ENCODE data around the gene SLC9A5. TPM values are rescaled to one million over a fixed set of nuclear protein-coding genes. Genes with fewer than 3 reads are reported as not detected.

The SLC9A5 gene
- polyA plus RNA-seq, 5 donors: 15.7 to 21.1 (median 19.4) TPM

DNA sequence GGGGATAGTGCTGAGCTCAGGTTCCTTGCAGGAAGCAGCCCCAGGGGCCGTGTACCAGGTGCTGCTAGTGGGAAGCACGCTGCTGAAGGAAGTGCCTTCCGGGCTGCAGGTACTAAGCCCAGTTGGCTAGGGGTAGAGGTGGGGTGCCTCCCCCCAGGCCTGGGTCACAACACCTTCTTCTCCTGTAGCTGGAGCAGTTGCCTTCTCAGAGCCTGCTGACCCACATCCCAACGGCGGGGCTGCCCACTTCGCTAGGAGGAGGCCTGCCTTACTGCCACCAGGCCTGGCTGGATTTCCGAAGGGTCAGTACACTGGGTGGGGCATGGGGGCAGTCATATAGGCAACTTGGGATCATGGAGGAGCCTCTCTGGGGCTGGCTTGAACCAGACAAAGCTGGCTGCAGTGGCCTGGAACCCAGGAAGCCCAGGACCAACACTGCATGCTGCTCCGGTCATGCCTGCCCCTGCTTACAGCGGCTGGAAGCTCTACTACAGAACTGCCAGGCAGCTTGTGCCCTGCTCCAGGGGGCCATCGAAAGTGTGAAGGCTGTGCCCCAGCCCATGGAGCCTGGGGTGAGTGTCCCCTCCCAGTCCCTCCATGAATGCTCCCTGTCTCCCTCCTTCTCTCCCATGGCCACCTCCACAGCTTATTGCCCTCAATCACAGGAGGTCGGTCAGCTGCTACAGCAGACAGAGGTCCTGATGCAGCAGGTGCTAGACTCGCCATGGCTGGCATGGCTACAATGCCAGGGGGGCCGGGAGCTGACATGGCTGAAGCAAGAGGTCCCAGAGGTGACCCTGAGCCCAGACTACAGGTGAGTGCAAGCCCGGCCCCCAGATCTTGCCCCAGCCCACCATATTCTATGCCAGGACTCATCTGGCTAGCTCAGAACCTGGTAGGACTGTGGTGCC, 33.0 kb downstream of the SLC9A5 start:
- no peak for DNase-seq

GRCh38 chr16:67282447-67282805, 33.6 kb downstream of the SLC9A5 start:
- no peak for DNase-seq

DNA sequence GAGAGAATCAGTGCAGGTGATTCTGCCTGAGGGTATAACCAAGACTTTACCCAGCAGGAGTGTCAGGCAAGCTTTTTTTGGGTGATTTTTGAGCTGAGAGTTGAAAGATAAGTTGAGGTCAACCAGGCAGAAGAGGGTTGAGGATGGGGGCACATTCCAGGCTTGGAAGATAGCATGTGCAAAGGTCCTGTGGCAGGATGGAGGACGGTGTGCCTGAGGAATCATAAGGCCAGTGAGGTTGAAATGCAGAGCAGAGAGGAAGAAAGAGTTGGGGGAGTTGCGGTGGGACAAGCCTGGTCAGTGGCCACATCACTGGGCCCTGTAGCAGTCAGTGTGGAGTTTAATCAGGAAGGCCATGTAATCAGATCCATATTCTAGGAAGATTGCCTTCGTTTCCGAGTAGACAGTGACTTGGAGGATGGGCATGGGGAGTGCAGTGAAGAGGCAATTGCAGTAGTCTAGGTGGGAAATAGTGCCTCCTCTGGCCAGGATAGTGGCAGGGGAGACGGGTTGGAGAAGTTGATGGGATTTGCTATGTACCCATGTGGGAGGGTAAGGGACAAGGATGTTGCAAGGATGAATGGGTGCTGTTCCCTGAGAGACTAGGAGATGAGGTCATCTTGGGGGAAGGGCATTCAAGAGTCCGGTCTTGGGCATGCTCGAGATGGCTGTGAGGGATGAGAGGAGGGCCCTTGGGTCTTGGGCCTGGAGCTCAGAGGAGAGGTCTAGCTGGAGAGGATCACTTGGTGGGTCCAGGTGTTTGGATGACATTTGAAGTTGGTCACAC, 34.5 kb downstream of the SLC9A5 start:
- DNase-seq: no peak

DNA sequence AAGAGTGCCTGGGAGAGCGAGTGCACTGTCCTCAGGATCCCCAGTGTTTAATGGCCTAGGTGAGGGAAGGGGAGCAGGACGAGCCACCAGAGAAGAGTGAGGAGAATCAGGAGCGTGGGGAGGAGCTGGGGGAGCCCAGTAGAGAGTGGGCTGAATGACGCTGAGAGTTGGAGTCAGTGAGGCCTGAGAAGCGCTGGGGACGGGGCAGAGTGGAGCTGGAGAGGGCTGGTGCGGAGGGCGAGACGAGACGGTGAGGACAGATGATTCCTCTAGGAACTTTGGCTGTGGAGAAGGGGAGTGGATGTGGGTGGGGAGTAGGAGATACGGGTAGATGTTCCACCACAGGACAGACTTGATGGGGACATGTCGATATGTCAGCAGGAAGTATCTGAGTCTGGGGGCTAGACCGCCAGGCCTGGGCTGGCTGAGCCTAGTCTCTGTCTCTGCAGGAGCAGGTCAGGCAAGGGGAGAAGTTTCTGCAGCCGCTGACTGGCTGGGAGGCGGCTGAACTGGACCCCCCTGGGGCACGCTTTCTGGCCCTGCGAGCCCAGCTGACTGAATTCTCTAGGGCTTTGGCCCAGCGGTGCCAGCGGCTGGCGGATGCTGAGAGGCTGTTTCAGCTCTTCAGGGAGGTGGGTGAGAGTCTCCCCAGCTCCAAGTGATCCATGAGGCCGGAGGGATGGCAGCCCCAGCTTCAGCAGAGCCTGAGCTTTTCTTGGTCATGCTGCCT, 35.2 kb downstream of the SLC9A5 start:
- no peak for DNase-seq

- no peak for DNase-seq
Observed at GRCh38 chr16:67284699-67285646, 36.2 kb downstream of the SLC9A5 start.

DNA sequence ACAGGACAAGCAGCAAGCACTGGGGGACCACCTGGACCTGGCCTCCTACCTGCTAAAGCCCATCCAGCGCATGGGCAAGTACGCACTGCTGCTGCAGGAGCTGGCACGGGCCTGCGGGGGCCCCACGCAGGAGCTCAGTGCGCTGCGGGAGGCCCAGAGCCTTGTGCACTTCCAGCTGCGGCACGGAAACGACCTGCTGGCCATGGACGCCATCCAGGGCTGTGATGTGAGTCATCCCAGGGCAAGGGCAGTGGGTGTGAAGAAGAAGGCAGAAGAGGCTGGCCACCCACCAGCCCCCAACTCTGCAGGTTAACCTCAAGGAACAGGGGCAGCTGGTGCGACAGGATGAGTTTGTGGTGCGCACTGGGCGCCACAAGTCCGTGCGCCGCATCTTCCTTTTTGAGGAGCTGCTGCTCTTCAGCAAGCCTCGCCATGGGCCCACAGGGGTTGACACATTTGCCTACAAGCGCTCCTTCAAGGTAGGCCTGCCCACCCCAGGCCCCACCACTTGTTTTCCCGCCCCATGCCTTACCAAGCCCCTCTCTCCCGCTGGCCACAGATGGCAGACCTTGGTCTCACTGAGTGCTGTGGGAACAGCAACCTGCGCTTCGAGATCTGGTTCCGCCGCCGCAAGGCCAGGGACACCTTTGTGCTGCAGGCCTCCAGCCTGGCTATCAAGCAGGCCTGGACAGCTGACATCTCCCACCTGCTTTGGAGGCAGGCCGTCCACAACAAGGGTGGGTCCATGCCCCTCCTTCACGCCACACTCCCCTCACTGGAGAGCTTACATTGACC, 37.9 kb downstream of the SLC9A5 start:
- no peak for DNase-seq

- no peak for DNase-seq
Observed at GRCh38 chr16:67287960-67288359, 39.2 kb downstream of the SLC9A5 start.

DNA sequence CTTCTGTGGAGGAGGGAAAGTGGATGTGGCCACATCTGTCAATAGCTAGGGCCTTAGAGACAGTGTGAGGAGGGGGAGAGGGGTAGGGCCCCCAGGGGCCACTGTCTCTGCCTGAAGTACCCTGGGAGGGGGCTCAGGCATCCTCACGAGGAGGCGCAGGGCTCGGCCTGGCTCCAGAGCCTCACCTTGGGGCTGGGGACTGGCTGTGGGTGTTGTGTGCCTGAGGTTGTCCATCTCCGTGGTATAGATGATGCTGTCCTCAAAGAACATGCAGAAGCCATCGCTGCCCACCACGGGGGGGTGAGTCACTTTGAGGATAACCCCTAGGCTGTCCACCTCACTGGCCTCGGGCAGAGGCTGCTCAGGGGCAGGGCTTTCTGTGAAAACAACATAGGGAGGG, 42.7 kb downstream of the SLC9A5 start:
- DNase-seq: no peak

DNA sequence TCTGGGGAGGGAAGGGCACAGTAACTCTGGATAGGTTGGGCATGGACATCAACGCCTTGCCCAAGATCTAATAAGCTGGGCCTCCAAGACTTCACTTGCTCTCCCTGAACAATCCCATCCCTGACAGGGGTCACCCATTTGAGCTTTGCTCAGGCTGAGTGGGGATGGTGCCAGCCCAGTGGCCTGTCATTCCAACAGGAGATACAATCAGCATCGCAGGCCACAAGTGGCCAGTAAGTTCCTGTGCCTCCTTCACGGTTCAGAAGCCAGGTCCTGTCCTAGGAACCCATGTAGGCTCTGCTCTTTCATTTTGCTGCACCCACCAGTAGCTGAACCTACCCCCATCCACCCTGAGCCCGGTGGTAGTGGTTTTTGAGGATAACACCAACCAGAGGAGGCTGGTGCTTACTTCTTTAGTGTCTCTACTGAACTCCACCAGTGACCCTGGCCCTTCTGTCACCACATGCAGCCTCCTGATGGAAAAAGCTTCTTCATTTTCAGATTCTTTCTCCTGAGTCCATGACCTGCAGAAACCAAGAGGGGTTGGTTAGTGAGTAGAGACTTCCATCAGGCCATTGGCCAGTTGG, 45.5 kb downstream of the SLC9A5 start:
- no peak for DNase-seq

GRCh38 chr16:67294938-67295361, 46.2 kb downstream of the SLC9A5 start:
- no peak for DNase-seq

DNA sequence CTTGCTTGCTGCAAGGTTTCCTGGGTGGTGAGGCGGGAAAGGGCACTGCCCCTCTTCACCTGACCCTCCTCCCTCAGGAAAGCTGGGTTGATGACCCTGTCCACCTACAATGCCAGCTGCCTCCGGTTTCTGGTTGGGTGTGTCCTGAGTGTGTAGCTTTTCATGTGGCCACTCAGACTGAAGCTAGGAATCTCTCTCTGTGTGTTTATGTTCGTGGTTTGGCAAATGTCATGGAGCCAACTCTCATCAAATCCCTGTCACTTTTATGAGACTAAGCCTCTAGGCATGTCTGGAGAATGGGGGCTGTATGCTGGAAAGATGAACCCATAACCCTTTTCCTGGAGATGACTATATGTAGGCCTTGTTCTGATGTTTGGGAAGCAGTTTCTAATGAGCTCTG, 47.6 kb downstream of the SLC9A5 start:
- DNase-seq: no peak

DNA sequence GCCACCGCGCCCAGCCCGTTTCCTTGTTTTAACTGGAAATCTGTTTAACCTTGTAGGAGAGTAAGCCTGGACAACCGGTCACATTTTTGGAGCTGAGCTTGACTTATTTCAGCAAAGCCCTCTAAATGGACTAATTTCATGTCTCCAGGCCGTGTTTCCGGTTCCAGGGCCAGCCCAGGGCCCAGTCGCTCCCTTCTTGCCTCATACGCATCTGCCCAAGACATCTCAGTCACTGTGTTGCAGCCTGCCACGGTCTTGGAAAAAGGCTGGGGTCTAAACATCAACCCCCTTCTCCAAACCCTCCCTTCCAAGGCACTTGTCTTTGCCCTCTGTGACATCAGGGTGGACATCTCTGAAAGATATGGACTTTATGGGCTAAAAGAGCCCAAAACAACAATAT, 49.5 kb downstream of the SLC9A5 start:
- DNase-seq: no peak

- no peak for DNase-seq
Observed at GRCh38 chr16:67299269-67299668, 50.5 kb downstream of the SLC9A5 start.

DNA sequence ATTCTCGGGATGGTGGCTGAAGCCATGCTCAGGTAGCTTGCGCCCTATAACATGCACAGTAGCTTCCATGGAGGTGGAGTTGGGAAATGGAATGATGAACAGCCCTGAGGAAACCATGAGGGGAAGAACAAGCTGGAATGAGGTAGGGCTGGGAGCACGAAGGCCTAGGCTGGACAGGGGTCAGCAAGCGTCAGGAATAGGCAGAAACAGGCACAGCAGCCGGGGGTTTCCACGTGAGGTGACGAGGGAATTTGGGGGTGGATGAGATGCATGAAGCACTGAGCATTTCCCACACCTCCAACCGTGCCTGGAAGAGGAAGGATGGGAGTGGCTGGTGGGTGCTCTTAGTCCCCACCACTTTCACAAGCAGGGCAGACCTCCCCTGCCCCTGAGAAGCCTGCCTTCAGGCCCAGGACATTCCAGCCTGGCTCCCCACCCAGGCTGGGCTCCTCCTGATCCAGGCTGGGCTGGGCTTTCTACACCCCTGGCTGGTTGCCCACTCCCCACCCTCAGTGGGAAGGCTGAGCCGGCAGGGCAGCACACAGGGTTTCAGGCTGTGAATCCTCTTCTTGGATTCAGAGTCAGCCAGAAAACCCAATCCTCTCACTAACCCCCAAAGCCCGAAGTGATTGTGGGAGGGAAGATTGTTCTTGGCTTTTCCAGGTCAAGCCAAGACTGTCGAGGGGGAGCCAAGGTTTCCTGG, 52.5 kb downstream of the SLC9A5 start:
- DNase-seq: no peak

GRCh38 chr16:67302076-67302475, 53.3 kb downstream of the SLC9A5 start:
- no peak for DNase-seq

DNA sequence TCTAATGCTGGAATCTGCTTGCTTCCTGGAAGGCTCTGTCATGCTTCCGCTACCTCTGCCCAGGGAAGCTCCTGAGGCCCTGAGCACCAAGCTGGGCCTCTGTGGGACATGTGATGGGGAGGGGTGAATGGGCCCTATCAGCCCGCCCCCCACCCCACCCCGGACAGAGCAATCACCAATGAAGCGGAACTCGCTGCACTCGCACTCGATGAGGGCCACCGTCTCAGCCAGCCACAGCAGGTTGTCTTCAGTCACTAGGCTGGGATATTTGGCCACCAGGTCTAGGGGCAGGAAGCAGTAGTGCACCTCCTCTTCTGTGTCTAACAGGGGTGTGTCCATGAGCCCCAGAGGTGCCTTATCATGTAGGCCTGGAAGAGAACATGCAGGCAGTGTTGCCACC, 54.2 kb downstream of the SLC9A5 start:
- no peak for DNase-seq

DNA sequence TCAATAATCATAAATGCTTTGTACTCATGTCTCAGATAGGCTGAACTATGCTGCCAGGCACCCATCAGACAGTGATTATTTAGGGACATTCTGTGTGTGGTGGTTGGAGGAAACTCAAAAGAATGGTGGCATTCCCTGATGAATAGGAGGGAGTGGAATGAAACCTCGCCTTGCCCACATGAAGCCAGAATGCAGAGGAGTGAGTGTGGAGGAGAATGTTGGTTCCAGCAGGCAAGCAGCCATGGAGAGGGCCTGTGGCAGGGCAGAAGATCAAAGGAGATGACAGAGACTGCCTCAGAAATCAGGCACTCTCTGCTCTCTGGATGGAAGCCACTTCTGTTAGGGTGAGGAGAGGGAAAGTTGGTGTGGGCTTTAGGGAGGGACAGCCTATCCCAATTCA, 55.2 kb downstream of the SLC9A5 start:
- no peak for DNase-seq

DNA sequence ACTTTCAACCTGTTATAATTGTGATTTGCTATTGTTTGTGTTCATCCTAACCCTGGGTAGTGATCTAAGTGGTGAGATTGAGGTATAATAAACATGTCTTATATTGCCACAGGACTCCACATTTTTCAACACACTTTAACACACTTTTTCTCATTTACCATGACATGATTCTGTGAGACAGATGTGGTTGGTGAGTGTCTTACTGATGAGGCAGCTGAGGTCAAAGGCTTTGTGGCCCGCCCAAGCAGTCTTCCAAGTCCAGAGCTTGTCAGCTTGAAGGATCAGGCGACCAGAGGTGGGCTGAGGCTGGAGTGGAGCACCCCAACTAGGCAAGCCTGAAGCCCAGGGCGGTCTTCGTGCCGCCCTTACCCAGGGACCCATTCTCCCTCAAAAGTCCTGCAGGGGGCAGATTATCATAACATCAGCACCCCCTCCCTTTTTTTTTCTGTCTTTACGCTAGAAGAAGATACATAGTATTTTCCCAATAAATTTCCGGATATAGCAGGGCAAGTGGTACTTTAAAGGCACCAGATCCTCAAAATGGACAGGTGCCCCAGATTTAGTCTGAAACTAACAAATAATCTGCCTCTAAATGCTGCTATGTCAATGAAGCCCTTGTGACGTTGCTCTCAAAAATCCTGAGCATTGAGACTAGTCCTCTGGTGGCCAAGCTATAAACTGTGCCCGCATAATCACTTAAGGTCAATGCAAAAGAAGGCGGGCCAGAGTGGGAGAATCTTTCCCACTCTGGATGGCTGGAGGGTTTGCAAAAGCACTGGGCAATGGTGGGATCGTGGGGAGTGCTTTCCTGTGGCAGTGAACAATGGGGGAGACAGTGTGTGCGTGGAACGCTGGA, 56.7 kb downstream of the SLC9A5 start:
- no peak for DNase-seq
